Prostate gland (tissue), 2 donors: ENCODE results near the gene CLCA1. TPM values are rescaled to one million over a fixed set of nuclear protein-coding genes. Genes with fewer than 3 reads are reported as not detected.

Experiments used
- DNase-seq: peaks from one replicate; pipeline ENCODE4 v3.0.0-alpha.2; 2019; ENCODE audit warnings: low spot score
- H3K27ac ChIP-seq, 2 donors: fragments of 200-600 bp; sonication (generic); 2 replicates each; pipeline ENCODE4 v1.5.1; 2017 to 2019
- H3K27me3 ChIP-seq: fragments of 200-600 bp; sonication (generic); replicated peaks from 2 replicates; pipeline ENCODE4 v1.5.1; 2019; ENCODE audit not compliant: insufficient read depth
- H3K36me3 ChIP-seq, 2 donors: fragments of 200-600 bp; sonication (generic); 1 replicate in 1 of 2; 2 replicates in 1 of 2; pipeline versions ENCODE4 v1.5.1 to v1.8.1; 2017 to 2019
- H3K4me1 ChIP-seq: fragments of 200-600 bp; sonication (generic); replicated peaks from 2 replicates; pipeline ENCODE4 v1.5.1; 2019
- H3K4me3 ChIP-seq, 2 donors: fragments of 200-600 bp; sonication (generic); 2 replicates each; pipeline ENCODE4 v1.5.1; 2017 to 2019
- H3K9me3 ChIP-seq: fragments of 200-600 bp; sonication (generic); 2 replicates; pipeline ENCODE4 v1.5.1; 2017
- POLR2A ChIP-seq: fragments of 450-650 bp; IDR thresholded peaks from one replicate; pipeline ENCODE4 v1.6.1; 2016; ENCODE audit warnings: antibody characterized with exemption, mild to moderate bottlenecking
- POLR2AphosphoS5 ChIP-seq: sonication (generic); formaldehyde crosslinking; IDR thresholded peaks from one replicate; pipeline ENCODE4 v1.6.1; 2017; ENCODE audit warnings: antibody characterized with exemption
- WGBS: methylation state at CpG from one replicate; pipeline ENCODE4 v1.1.5; 2018; 5-methylcytosine and 5-hydroxymethylcytosine counted together
- intact Hi-C: fragments of 100-400 bp; cut with DNase I; formaldehyde crosslinking; loops from one replicate; pipeline ENCODE4 v1.14.2; 2022
- total RNA-seq, 2 donors: library from RNA; depleted of rRNA; stranded (reverse); fragments of >200 nt; gene quantifications; one replicate each; pipeline ENCODE4 v1.1.0, GENCODE V29; 2016
- TF ChIP-seq, protein P1 (sequence below), 4 experiments: fragments of 200-600 bp in 2 of 4; fragments of 450-650 bp in 2 of 4; sonication (generic) in 2 of 4; IDR thresholded peaks; 1 replicate in 3 of 4; 2 replicates in 1 of 4; pipeline ENCODE4 v1.5.1; 2016 to 2019; ENCODE audit warnings: antibody characterized with exemption in 4 of 4, mild to moderate bottlenecking in 2 of 4, moderate library complexity in 2 of 4

The CLCA1 gene
- total RNA-seq, 2 donors from 2014 or later: 0.34 TPM; not detected in 1

GRCh38 chr1:86523670-86524354, 55.1 kb downstream of the CLCA1 start:
- Histone ChIP-seq H3K4me1 (no peaks in the 10 kb centered on the region), H3K27ac (no peak overlapping the region), H3K4me3 (no peak overlapping the region), H3K27me3 (no peaks in the 10 kb centered on the region), H3K9me3 (no peaks in the 10 kb centered on the region), H3K36me3 (no peaks in the 10 kb centered on the region)
- no peak for DNase-seq
- WGBS: 97% methylated on average over 23 of the region's 32 CpGs
- intact Hi-C loops: no loop called here
- TF ChIP-seq POLR2A (no peak), POLR2AphosphoS5 (no peak)
- TF ChIP-seq, protein P1, sequence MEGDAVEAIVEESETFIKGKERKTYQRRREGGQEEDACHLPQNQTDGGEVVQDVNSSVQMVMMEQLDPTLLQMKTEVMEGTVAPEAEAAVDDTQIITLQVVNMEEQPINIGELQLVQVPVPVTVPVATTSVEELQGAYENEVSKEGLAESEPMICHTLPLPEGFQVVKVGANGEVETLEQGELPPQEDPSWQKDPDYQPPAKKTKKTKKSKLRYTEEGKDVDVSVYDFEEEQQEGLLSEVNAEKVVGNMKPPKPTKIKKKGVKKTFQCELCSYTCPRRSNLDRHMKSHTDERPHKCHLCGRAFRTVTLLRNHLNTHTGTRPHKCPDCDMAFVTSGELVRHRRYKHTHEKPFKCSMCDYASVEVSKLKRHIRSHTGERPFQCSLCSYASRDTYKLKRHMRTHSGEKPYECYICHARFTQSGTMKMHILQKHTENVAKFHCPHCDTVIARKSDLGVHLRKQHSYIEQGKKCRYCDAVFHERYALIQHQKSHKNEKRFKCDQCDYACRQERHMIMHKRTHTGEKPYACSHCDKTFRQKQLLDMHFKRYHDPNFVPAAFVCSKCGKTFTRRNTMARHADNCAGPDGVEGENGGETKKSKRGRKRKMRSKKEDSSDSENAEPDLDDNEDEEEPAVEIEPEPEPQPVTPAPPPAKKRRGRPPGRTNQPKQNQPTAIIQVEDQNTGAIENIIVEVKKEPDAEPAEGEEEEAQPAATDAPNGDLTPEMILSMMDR (IDR thresholded peaks at IDR 0.05): no peak

DNA sequence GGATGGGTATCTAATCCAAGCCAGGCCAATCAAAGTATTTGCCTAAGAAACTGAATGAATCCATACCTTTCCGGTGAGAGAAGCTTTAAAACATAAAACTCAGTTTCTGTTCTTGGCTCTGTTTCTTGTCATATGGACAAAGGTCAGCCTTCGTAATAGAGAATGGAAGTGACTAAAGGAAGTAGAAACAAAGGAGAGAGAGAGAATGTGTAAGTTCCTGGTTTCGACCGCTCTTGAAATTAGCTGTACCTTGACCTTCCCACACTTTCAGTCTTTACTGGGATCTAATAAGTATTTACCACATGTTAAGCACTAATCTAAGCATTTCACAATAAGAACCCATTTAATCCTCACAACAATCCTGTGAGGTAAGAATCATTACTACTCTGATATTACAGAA, 58.6 kb downstream of the CLCA1 start:
- 82% methylated on average over 4 of the region's 4 CpGs for WGBS
- H3K27ac ChIP-seq: no peak overlapping the region
- H3K9me3 ChIP-seq: no peaks in the 10 kb centered on the region
- H3K27me3 ChIP-seq: no peaks in the 10 kb centered on the region
- no peak overlapping the region for H3K4me3 ChIP-seq
- no peaks in the 10 kb centered on the region for H3K4me1 ChIP-seq
- DNase-seq: no peak
- intact Hi-C loops: no loop called here
- no peaks in the 10 kb centered on the region for H3K36me3 ChIP-seq
- TF ChIP-seq, protein P1 (IDR thresholded peaks at IDR 0.05): no peak
- TF ChIP-seq POLR2AphosphoS5 (no peak), POLR2A (no peak)

- Histone ChIP-seq H3K36me3 (no peaks in the 10 kb centered on the region), H3K27ac (no peak overlapping the region), H3K9me3 (no peaks in the 10 kb centered on the region), H3K4me1 (no peaks in the 10 kb centered on the region), H3K4me3 (no peak overlapping the region), H3K27me3 (no peaks in the 10 kb centered on the region)
- intact Hi-C loops: no loop called here
- no peak for TF ChIP-seq POLR2A
- no peak for TF ChIP-seq POLR2AphosphoS5
- TF ChIP-seq, protein P1 (IDR thresholded peaks at IDR 0.05): no peak
- no peak for DNase-seq
- WGBS: 60% methylated on average over 3 of the region's 3 CpGs
These were observed 61.6 kb downstream of the CLCA1 start for GRCh38 chr1:86530211-86530845.

- Histone ChIP-seq H3K4me1 (no peaks in the 10 kb centered on the region), H3K36me3 (no peaks in the 10 kb centered on the region), H3K4me3 (no peak overlapping the region), H3K27ac (no peak overlapping the region), H3K27me3 (no peaks in the 10 kb centered on the region), H3K9me3 (no peaks in the 10 kb centered on the region)
- no peak for DNase-seq
- WGBS: 68% methylated on average over 4 of the region's 4 CpGs
- intact Hi-C loops: no loop called here
- TF ChIP-seq, protein P1 (IDR thresholded peaks at IDR 0.05): no peak
- TF ChIP-seq POLR2A (no peak), POLR2AphosphoS5 (no peak)
These were observed 69.4 kb downstream of the CLCA1 start for GRCh38 chr1:86537928-86538695.
